Panc1 (cell line): ENCODE results near the gene MAST4. TPM values are rescaled to one million over a fixed set of nuclear protein-coding genes. Genes with fewer than 3 reads are reported as not detected.

Source experiments
- ATAC-seq: fragments of 200-7000 bp; cut with Tn5 transposase; 2 replicates; pipeline ENCODE4 v1.9.1; 2020; ENCODE audit warnings: mild to moderate bottlenecking, moderate library complexity
- BruUV-seq: library from RNA; stranded (reverse); fragments of 400-500 nt; replicated peaks from 2 replicates; lab custom pipeline; 2021; lab: Mats Ljungman, UMichigan
- CTCF ChIA-PET: fragments of 300-600 bp; sonication (Branson Sonifier 250); formaldehyde crosslinking; loops from one replicate; lab custom pipeline; 2022; ENCODE audit warnings: antibody characterized with exemption; lab: Charles Lee
- POLR2A ChIA-PET: fragments of 300-600 bp; sonication (Branson Sonifier 250); formaldehyde crosslinking; loops from one replicate; lab custom pipeline; 2022; ENCODE audit warnings: antibody characterized with exemption; lab: Charles Lee
- DNase-seq: peaks from one replicate; pipeline ENCODE4 v3.0.0-alpha.2; 2010; ENCODE audit warnings: low read depth, low spot score
- H3K27ac ChIP-seq: 2 replicates; pipeline ENCODE4 v1.5.1; 2011; ENCODE audit warnings: mild to moderate bottlenecking, low read length, inconsistent platforms
- H3K27me3 ChIP-seq: fragments of 200-500 bp; sonication (Bioruptor generic); 2 replicates; pipeline ENCODE4 v1.6.0; 2014; ENCODE audit warnings: low read length, inconsistent platforms; ENCODE audit not compliant: control insufficient read depth, insufficient read depth
- H3K36me3 ChIP-seq: fragments of 200-500 bp; sonication (Bioruptor generic); 2 replicates; pipeline ENCODE4 v1.5.1; 2014; ENCODE audit warnings: inconsistent platforms, mild to moderate bottlenecking, low read length, moderate library complexity; ENCODE audit not compliant: control insufficient read depth, insufficient read depth
- H3K4me1 ChIP-seq: 2 replicates; pipeline ENCODE4 v1.5.1; 2011; ENCODE audit warnings: inconsistent platforms, mild to moderate bottlenecking, low read length, moderate library complexity; ENCODE audit not compliant: control insufficient read depth, insufficient read depth
- H3K4me3 ChIP-seq, 2 experiments: 2 replicates each; pipeline ENCODE4 v1.5.1; 2011 to 2012; ENCODE audit warnings: low read depth in 2 of 2, low read length in 2 of 2, mild to moderate bottlenecking in 2 of 2, inconsistent platforms in 1 of 2, moderate library complexity in 1 of 2
- H3K9me3 ChIP-seq: fragments of 200-500 bp; sonication (Bioruptor generic); 2 replicates; pipeline ENCODE4 v1.5.1; 2014; ENCODE audit warnings: low read depth, mild to moderate bottlenecking, inconsistent platforms, low read length, moderate library complexity; ENCODE audit not compliant: control insufficient read depth, insufficient read depth
- POLR2AphosphoS5 ChIP-seq: IDR thresholded peaks from 2 replicates; pipeline ENCODE4 v1.6.1; 2012; ENCODE audit warnings: mild to moderate bottlenecking, low read depth, low read length, moderate library complexity
- SIN3A ChIP-seq: IDR thresholded peaks from 2 replicates; pipeline ENCODE4 v1.6.1; 2012; ENCODE audit warnings: low read depth, mild to moderate bottlenecking, low read length, moderate library complexity, borderline replicate concordance; ENCODE audit not compliant: insufficient read depth
- TCF7L2 ChIP-seq: IDR thresholded peaks from 2 replicates; pipeline ENCODE4 v1.6.1; 2011; ENCODE audit warnings: mild to moderate bottlenecking, low read depth, low read length, inconsistent platforms
- in situ Hi-C: cut with HindIII; loops from 2 replicates; pipeline ENCODE4 v1.10.0; 2016; ENCODE audit warnings: low sequenced_read_pairs, low pct_unique_long_range_greater_than_20kb
- intact Hi-C: fragments of 100-400 bp; cut with micrococcal nuclease; formaldehyde crosslinking; loops from one replicate; pipeline ENCODE4 v1.10.0; 2022; ENCODE audit not compliant: unreplicated experiment
- total RNA-seq: library from RNA; stranded (reverse); gene quantifications from one replicate; pipeline ENCODE4 v1.2.1, GENCODE V29; 2021; ENCODE audit not compliant: unreplicated experiment
- TF ChIP-seq, protein P1 (sequence below): fragments of 450-650 bp; IDR thresholded peaks from 2 replicates; pipeline ENCODE4 v1.5.1; 2017; ENCODE audit warnings: mild to moderate bottlenecking
- TF ChIP-seq, protein P2 (sequence below), 2 experiments: IDR thresholded peaks; 2 replicates each; pipeline ENCODE4 v1.6.1; 2011 to 2012; ENCODE audit warnings: low read depth in 2 of 2, control low read depth in 1 of 2, low read length in 1 of 2, mild to moderate bottlenecking in 1 of 2, moderate library complexity in 1 of 2; ENCODE audit not compliant: insufficient read depth in 1 of 2

MAST4 gene
- total RNA-seq, 1 experiment from 2014 or later, result 1.8 TPM

DNA sequence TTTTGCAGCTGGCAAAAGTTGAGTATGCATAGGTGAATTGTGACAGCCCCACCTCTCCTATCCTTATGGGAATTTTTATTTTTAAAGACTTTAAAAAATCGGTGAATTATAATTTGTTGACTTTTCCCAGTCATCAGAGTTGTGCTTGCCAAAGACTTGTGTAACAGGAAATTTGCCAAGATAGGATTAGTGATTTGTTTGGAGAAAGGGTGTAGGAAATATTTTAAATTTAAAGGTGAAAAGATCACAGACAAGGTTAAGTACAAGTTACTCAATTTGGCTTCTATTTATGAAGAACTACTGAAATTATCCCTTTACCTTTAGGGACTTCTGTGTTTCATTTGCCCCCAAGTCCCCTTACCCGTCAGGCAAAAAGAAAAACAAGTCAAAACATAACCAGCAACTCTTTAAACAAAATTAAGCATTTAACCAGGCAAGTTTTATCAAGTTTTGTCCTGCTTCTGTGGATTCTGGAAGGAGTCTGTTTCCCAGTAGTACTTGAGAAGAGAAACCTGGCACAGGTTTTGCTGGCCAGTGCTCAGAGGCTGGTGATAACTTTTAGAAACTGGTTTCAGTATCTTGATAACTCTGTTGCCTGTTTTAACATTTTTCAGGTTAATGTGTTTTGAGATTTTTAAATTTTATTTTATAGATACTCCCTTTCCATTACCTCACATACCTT is 285.4 kb downstream of the MAST4 start:
- Histone ChIP-seq H3K4me1 (no peaks in the 10 kb centered on the region), H3K36me3 (no peaks in the 10 kb centered on the region), H3K4me3 (no peak overlapping the region), H3K27me3 (no peaks in the 10 kb centered on the region), H3K27ac (no peak overlapping the region), H3K9me3 (no peaks in the 10 kb centered on the region)
- in situ Hi-C loops, result no loop called here
- no TSS peak for BruUV-seq
- ChIA-PET POLR2A (no interaction called here), CTCF (no interaction called here)
- DNase-seq (no peak), ATAC-seq (no peak)
- TF ChIP-seq, protein P1, sequence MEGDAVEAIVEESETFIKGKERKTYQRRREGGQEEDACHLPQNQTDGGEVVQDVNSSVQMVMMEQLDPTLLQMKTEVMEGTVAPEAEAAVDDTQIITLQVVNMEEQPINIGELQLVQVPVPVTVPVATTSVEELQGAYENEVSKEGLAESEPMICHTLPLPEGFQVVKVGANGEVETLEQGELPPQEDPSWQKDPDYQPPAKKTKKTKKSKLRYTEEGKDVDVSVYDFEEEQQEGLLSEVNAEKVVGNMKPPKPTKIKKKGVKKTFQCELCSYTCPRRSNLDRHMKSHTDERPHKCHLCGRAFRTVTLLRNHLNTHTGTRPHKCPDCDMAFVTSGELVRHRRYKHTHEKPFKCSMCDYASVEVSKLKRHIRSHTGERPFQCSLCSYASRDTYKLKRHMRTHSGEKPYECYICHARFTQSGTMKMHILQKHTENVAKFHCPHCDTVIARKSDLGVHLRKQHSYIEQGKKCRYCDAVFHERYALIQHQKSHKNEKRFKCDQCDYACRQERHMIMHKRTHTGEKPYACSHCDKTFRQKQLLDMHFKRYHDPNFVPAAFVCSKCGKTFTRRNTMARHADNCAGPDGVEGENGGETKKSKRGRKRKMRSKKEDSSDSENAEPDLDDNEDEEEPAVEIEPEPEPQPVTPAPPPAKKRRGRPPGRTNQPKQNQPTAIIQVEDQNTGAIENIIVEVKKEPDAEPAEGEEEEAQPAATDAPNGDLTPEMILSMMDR, result no peak
- TF ChIP-seq TCF7L2, result no peak
- TF ChIP-seq POLR2AphosphoS5, result no peak
- TF ChIP-seq, protein P2, sequence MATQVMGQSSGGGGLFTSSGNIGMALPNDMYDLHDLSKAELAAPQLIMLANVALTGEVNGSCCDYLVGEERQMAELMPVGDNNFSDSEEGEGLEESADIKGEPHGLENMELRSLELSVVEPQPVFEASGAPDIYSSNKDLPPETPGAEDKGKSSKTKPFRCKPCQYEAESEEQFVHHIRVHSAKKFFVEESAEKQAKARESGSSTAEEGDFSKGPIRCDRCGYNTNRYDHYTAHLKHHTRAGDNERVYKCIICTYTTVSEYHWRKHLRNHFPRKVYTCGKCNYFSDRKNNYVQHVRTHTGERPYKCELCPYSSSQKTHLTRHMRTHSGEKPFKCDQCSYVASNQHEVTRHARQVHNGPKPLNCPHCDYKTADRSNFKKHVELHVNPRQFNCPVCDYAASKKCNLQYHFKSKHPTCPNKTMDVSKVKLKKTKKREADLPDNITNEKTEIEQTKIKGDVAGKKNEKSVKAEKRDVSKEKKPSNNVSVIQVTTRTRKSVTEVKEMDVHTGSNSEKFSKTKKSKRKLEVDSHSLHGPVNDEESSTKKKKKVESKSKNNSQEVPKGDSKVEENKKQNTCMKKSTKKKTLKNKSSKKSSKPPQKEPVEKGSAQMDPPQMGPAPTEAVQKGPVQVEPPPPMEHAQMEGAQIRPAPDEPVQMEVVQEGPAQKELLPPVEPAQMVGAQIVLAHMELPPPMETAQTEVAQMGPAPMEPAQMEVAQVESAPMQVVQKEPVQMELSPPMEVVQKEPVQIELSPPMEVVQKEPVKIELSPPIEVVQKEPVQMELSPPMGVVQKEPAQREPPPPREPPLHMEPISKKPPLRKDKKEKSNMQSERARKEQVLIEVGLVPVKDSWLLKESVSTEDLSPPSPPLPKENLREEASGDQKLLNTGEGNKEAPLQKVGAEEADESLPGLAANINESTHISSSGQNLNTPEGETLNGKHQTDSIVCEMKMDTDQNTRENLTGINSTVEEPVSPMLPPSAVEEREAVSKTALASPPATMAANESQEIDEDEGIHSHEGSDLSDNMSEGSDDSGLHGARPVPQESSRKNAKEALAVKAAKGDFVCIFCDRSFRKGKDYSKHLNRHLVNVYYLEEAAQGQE (IDR thresholded peaks at IDR 0.05; ENCODE audit: insufficient read depth in 1 of 2, low read depth in 2 of 2, low read length in 1 of 2), result no peak
- no peak for TF ChIP-seq SIN3A
- intact Hi-C loops, result loop anchor here (10.0 kb wide), 1 partner anchor 263 kb away; no protein-coding TSS in a partner anchor

DNA sequence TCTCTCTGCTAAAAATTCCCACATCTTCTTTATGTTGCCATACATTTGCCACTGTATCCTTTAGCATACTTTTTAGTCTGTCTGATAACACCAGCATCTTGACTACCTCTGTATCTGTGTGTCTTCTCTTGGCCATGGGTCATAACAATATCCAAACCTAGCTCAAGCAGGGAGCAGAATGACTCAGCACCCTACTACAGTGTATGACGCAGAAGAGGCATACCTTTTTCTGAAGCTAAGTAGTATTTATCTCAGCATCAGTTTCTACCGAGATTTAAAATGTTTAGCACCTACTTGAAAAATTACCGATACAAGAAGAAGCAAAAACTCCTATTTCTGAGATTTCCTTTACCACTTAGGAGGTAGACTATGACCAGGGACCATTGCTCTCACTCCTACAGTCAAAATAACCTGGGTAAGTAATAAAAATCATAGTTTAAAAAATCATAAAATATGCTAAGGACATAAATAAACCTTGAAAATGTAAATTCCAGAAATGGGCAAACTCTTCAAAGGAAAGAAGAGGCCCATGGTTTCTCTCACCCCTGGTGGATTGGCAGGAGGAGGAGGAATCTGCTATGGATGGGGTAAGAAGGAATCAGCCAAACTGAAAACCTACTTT is 286.5 kb downstream of the MAST4 start:
- no peaks in the 10 kb centered on the region for H3K36me3 ChIP-seq
- in situ Hi-C loops, result no loop called here
- no peak overlapping the region for H3K27ac ChIP-seq
- H3K27me3 ChIP-seq, result no peaks in the 10 kb centered on the region
- DNase-seq, result no peak
- ATAC-seq, result no peak
- H3K4me3 ChIP-seq, result no peak overlapping the region
- intact Hi-C loops, result loop anchor here (10.0 kb wide), 1 partner anchor 262 kb away; no protein-coding TSS in a partner anchor
- CTCF ChIA-PET, result interaction anchor here (0.5 kb wide), 1 partner anchor 104 kb away, joined by 6 read pairs; no protein-coding TSS in a partner anchor
- no peaks in the 10 kb centered on the region for H3K9me3 ChIP-seq
- no peak for TF ChIP-seq TCF7L2
- no peak for TF ChIP-seq POLR2AphosphoS5
- TF ChIP-seq, protein P2 (IDR thresholded peaks at IDR 0.05; ENCODE audit: insufficient read depth in 1 of 2, low read depth in 2 of 2, low read length in 1 of 2), result no peak
- TF ChIP-seq SIN3A, result no peak
- TF ChIP-seq, protein P1, result no peak
- BruUV-seq, result no TSS peak
- POLR2A ChIA-PET, result no interaction called here
- H3K4me1 ChIP-seq, result no peaks in the 10 kb centered on the region
